Measurements from ENCODE around the gene ALDH8A1. TPM values are rescaled to one million over a fixed set of nuclear protein-coding genes. Genes with fewer than 3 reads are reported as not detected.

The ALDH8A1 gene
- total RNA-seq, 2 donors from 2014 or later: 0.35 TPM; not detected in 1

DNA sequence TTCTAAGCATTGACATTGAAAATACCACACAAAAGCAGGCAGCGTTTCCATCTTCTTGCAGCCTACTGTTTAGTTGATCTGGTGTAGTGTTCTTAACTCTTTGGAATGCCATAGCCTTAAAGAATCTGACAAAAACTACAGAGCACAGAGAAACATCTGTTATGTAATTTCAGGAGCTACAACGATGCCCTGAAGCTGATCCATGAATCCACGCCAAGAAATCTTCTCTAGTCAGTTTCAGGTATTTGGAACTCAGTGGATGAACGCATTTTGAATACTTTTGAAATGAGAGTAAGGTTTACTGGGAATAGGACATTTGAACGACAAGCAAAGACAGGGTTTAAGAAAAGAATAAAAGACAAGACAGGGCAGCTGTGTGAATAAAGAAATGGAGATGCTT lies 17.8 kb downstream of the ALDH8A1 start:
- Histone ChIP-seq H3K36me3 (no peaks in the 10 kb centered on the region), H3K27ac (no peak overlapping the region), H3K4me3 (no peak overlapping the region), H3K27me3 (no peaks in the 10 kb centered on the region), H3K9me3 (no peaks in the 10 kb centered on the region), H3K4me1 (no peaks in the 10 kb centered on the region)
- TF ChIP-seq, protein P1, sequence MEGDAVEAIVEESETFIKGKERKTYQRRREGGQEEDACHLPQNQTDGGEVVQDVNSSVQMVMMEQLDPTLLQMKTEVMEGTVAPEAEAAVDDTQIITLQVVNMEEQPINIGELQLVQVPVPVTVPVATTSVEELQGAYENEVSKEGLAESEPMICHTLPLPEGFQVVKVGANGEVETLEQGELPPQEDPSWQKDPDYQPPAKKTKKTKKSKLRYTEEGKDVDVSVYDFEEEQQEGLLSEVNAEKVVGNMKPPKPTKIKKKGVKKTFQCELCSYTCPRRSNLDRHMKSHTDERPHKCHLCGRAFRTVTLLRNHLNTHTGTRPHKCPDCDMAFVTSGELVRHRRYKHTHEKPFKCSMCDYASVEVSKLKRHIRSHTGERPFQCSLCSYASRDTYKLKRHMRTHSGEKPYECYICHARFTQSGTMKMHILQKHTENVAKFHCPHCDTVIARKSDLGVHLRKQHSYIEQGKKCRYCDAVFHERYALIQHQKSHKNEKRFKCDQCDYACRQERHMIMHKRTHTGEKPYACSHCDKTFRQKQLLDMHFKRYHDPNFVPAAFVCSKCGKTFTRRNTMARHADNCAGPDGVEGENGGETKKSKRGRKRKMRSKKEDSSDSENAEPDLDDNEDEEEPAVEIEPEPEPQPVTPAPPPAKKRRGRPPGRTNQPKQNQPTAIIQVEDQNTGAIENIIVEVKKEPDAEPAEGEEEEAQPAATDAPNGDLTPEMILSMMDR (IDR thresholded peaks at IDR 0.05): no peak
- no peak for DNase-seq (ENCODE audit: low spot score)

DNA sequence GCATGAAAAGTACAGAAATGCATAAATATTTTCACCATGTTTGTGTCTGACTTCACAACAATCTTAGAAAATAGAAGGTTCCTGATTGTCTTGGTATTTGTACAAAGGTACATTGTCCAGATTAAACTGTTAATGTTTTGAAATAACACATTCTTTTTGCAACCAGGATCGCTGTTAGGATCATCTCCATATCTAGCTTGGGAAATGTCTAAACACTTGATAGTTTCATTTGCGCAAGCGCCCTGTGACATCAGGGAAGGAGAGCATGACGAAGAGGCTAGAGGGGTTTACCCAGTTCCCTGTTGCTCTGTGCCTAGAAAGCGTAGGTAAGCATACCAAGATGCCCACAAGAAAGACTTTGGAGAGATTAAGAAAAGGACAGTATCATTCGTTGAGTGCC lies 19.4 kb downstream of the ALDH8A1 start:
- Histone ChIP-seq H3K4me3 (no peak overlapping the region), H3K9me3 (no peaks in the 10 kb centered on the region), H3K27me3 (no peaks in the 10 kb centered on the region), H3K27ac (no peak overlapping the region), H3K36me3 (no peaks in the 10 kb centered on the region), H3K4me1 (no peaks in the 10 kb centered on the region)
- DNase-seq (ENCODE audit: low spot score): no peak
- TF ChIP-seq, protein P1 (IDR thresholded peaks at IDR 0.05): no peak

DNA sequence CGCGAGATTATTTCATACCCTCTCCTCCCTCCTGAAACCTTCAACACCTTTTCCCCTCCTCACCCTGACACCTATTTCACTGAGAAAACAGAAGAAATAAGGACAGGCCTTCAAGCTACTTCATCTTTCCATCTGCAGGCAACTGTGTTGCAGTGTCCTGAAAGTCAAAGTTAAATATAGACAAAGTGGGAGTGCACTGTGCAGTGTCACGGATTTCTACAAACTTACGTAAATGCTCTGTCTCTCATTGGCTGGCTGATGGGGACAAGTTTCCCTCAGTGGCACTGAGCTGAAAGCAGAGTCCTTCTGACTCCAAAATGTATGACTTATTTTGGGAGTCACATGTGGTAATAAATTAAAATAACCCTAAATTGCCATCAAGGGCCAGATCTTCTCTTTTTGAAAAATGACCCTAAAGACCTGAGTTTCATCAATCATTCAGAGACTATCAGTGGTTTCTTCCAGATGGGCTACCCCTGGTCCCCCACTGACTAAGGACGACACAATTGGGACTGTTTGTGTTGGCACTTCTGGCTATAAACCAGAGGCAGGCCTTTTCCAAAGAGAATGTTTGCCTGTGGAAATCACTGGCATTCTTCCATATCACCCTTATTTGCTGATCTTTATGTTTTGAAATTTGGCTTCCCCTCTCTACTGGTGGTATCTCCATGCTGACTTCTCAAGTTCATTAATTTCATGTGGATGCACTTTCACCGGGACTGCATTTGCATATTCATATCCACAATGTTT lies 21.6 kb downstream of the ALDH8A1 start:
- TF ChIP-seq, protein P1 (IDR thresholded peaks at IDR 0.05): no peak
- Histone ChIP-seq H3K27me3 (no peaks in the 10 kb centered on the region), H3K27ac (no peak overlapping the region), H3K36me3 (no peaks in the 10 kb centered on the region), H3K9me3 (no peaks in the 10 kb centered on the region), H3K4me3 (no peak overlapping the region), H3K4me1 (no peaks in the 10 kb centered on the region)
- DNase-seq (ENCODE audit: low spot score): no peak

DNA sequence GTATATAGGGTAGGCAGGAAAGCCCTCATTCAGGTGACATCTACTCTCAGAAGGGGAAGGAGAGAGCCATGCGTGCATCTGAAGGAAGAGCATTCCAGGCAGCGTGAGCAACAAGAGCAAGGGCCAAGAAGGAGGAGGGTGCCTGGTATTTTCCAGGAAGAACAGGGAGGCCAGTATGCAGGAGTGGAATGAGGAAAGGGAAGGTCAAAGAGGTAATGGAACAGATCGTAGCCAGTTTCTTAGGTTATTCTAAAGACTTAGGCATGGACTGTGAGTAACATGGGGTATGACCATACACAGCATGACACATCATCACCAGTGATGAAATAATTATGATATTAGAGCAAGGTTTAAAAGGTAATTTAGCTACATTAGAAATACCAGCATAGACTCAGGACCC lies 24.1 kb downstream of the ALDH8A1 start:
- Histone ChIP-seq H3K4me1 (peaks cover 0 to 6% of the 10 kb centered on the region in 2 donors), H3K27me3 (no peaks in the 10 kb centered on the region), H3K27ac (no peak overlapping the region), H3K9me3 (no peaks in the 10 kb centered on the region), H3K4me3 (no peak overlapping the region), H3K36me3 (no peaks in the 10 kb centered on the region)
- TF ChIP-seq, protein P1 (IDR thresholded peaks at IDR 0.05): no peak
- DNase-seq (ENCODE audit: low spot score): no peak

DNA sequence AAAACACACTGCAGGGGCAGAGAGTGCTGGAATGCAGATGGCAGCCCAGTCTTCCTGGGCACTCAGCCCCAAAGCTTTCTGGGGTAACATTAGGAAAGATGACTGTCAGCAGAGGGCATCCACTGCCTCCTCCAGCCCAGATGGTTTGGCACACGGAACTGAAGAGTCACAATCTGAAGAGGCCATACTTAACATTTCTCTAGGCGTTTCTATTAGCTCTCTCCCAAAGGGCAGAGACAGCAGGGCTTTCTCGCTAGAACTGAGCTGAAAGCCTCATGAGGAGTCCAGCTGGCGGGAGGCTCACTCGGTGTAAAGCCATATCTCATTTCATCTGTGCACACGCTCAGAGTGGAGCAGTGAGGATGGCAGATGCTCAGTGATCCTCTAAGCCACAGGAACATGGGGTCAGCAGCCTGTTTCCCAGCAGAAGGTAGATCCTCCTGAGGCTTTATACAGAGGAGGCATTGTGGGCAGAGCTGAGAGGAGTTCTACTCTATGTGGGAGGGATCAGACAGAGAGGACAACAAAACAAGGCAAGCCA lies 28.1 kb downstream of the ALDH8A1 start:
- peaks cover 0 to 6% of the 10 kb centered on the region in 2 donors for H3K4me1 ChIP-seq

More for the DNA sequence above, 28.1 kb downstream of the ALDH8A1 start:
- H3K27me3 ChIP-seq: no peaks in the 10 kb centered on the region
- TF ChIP-seq, protein P1 (IDR thresholded peaks at IDR 0.05): no peak
- no peak overlapping the region for H3K4me3 ChIP-seq
- H3K36me3 ChIP-seq: no peaks in the 10 kb centered on the region
- DNase-seq (ENCODE audit: low spot score): no peak
- no peaks in the 10 kb centered on the region for H3K9me3 ChIP-seq
- no peak overlapping the region for H3K27ac ChIP-seq
